Stimulated activated CD8-positive, alpha-beta memory T cell treated with anti-CD3 and anti-CD28 coated beads, Interleukin-15, amount 100 ng/mL, for 48 hours (primary cell): ENCODE data around the gene THOC7.
A peak's percentile ranks its signal among the peaks of the same experiment; 100 is the strongest.

ENCODE experiments used
- DNase-seq, 2 donors: peaks; one replicate each; pipeline ENCODE4 v3.0.0-alpha.2; 2020; ENCODE audit warnings: low read depth in 2 of 2

The THOC7 gene

DNA sequence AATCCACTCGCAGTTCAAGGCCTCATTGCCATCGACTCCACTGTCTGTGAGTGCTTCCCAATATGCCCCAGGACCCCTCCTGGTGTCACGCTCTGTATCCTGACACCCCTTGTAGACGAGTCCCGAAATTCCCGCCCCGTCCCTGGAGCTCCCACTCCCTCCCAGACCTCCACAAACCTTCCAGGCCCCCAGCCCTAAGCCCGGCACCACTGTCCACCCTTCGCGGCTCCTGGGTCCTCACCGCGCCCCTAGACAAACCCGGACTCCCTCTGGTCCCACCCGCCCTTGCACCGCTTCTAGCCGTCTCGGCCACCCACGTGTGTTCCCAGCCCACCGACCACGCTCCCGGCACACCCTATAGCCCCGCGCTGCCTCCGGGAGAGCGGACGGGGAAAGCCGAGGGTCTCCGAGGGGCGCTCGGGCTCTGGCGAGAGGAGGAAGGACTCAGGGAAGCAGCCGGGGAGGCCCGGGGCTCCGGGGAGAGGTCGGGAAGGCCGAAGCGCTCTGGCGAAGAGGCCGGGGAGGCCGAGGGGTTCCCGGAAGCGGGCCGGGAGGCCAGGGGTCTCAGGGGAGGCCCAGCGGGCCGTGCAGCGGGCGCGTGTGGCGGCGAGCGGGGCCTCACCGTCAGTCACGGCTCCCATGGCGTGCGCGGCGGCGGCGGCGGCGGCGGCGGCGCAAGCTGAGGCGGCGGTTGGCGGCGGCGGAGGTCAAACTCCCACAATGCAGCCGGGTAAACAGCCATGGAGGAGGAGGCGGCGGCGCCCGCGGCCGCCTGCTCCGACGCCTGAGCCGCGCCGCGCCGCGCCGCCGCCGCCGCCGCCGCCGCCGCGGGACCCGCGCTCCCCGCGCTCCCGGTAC lies at the start of gene THOC7, which contains the start of gene ATXN7:
THOC7 (minus strand) TSS at position 656 of the 858 bp plus-strand sequence; CDS start at position 641, 15 bp downstream.
ATXN7 (plus strand) TSS at position 718 of the 858 bp plus-strand sequence. CDS start 48,732 bp downstream, outside the sequence.
- peak; percentile 37 to 51 for DNase-seq

GRCh38 chr3:63912768-63913588 lies 49.4 kb upstream of the THOC7 start:
- DNase-seq, result peak; percentile 36 to 39

GRCh38 chr3:63911873-63912767 lies 48.5 kb upstream of the THOC7 start, which contains the start of gene SCAANT1:
SCAANT1 (minus strand) TSS chr3:63912383.
- peak; percentile 70 for DNase-seq

GRCh38 chr3:63911509-63911872 lies 47.9 kb upstream of the THOC7 start:
- DNase-seq, result no peak

DNA sequence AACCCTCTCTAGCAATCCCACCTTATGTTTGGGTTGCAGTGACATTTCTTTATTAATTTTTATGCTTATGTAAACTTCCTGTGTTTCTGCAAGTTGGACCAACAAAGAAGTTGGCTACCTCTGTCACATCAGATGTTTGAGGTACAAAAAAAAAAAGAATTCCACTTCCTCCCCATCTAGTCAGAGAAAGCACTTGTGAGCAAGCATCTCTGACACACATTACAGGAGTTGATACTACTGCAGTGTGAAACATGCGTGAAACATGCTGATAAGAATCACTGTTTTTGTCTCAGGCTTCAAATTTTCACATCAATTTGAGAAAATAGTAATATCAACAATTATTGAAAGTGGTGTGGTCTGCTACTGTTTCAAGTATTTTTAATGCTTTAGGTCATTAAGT lies 47.3 kb upstream of the THOC7 start:
- DNase-seq, result no peak

- DNase-seq, result no peak
Measured at GRCh38 chr3:63910001-63910400, 46.4 kb upstream of the THOC7 start.

GRCh38 chr3:63909431-63909830 lies 45.8 kb upstream of the THOC7 start:
- no peak for DNase-seq

GRCh38 chr3:63908776-63909175 lies 45.2 kb upstream of the THOC7 start:
- DNase-seq, result no peak

GRCh38 chr3:63908081-63908736 lies 44.6 kb upstream of the THOC7 start:
- DNase-seq, result no peak

GRCh38 chr3:63905731-63906620 lies 42.4 kb upstream of the THOC7 start:
- no peak for DNase-seq

DNA sequence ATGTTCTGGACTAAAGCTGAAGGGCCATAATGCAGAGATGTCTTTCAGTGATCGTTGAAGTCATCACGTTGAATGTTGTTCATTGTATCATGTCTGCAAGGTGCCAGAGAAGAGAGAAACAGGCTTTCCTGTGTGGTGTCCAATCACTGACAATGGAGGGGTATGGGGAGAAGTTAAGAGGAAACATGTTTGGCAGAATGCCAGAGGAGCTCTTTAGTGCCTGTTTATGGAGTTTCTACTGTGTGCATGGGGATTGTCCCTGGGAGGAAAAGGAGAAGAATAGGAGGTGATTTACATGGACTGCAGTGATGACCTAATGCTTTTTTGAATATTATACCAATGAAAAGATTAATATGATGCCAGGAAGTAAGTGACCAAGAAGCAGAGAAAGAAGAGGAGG lies 36.9 kb upstream of the THOC7 start:
- DNase-seq, result no peak

GRCh38 chr3:63900010-63900409 lies 36.4 kb upstream of the THOC7 start:
- DNase-seq, result no peak

DNA sequence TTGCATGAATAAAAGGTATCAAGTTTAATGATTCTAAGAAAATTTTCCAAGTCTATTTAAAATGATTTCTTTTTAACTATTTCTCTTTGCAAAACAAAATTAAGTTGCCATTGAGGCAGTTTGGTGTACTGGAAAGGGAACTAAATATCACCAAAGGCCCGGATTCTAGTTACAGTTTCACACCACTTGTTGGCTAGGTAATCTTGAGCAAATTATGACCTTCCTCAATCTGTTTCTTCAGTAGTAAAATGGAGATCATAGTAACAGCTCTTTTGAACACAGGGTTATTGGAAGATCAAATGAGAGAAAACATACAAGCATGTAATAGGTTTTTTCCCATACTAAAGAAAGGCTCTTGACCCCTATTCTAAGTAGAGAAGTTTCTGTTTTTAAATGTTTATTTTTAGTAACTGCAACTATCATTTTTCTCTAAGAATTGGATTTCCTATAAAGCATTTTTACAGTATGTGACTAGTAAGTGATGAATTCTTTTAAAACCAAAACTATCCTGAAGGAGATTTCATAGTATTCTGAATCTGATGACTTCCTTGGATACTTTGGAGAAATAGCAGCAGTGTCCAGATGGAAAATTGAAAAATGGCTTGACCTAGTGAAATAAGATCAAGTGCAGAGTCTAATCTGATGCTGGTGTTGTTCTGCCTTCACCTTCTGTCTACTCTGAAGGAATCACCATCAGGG lies 32.9 kb upstream of the THOC7 start:
- DNase-seq, result no peak

- DNase-seq, result no peak
Measured at GRCh38 chr3:63895422-63896189, 32.0 kb upstream of the THOC7 start.

DNA sequence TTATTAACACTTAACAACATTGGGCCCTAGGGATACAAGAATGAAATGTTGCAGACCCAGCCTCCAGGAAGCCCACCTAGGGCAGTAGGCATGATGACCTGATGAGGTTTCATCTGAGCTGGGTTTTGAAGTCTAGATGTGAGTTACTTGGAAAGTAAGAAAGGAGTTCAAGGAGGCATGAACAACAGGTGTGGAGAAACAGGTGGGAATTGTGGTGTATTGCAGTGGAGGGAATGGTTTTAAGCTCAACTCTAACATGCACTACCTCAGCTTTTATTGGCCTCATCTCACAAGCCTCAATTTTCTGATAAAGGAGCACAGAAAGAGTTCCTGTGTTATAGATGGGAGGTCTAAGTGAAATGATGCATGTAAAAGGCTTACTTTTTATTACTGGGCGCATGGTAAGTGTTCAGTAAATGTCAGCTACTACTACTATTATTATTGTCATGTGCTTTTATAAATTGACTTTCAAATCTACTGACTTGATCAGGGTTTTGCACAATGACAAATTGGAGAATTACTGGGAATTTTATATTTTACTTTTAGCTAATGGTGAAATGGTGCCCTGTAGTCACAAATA lies 29.3 kb upstream of the THOC7 start:
- no peak for DNase-seq

DNA sequence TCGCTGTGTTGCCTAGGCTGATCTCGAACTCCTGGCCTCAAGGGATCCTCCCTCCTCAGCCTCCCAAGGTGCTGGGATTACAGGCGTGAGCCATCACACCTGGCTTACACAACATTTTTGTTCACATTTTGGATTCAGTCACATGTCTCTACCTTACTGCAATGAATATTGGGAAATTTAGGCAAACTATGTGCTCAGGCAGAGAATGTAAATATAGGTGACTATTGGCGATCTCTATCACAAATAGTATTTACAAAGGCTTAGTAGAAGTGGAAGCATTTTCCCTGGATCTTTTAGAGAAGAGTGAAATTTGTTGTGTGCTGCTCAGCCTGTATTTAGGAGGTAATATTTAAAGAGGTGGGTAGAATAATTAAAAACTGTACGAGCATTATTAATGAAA lies 27.9 kb upstream of the THOC7 start:
- no peak for DNase-seq

GRCh38 chr3:63886858-63887257 lies 23.3 kb upstream of the THOC7 start:
- no peak for DNase-seq

- DNase-seq, result no peak
Measured at GRCh38 chr3:63880653-63881052, 17.0 kb upstream of the THOC7 start.
